Right renal cortex interstitium (tissue), 3 donors: ENCODE results near the gene LRCH3. TPM values are rescaled to one million over a fixed set of nuclear protein-coding genes. Genes with fewer than 3 reads are reported as not detected.

Source experiments
- DNase-seq, 3 donors: peaks; one replicate each; pipeline ENCODE4 v3.0.0-alpha.2; 2013; ENCODE audit warnings: low read depth in 3 of 3, low spot score in 2 of 3
- polyA plus RNA-seq, 3 donors: library from polyadenylated mRNA; unstranded; fragments of 120-200 nt; gene quantifications; one replicate each; pipeline ENCODE4 v1.2.1, GENCODE V29; 2013; ENCODE audit not compliant: insufficient read length in 3 of 3

The LRCH3 gene
- polyA plus RNA-seq, 3 donors: 34.4 to 39.5 (median 36.0) TPM

DNA sequence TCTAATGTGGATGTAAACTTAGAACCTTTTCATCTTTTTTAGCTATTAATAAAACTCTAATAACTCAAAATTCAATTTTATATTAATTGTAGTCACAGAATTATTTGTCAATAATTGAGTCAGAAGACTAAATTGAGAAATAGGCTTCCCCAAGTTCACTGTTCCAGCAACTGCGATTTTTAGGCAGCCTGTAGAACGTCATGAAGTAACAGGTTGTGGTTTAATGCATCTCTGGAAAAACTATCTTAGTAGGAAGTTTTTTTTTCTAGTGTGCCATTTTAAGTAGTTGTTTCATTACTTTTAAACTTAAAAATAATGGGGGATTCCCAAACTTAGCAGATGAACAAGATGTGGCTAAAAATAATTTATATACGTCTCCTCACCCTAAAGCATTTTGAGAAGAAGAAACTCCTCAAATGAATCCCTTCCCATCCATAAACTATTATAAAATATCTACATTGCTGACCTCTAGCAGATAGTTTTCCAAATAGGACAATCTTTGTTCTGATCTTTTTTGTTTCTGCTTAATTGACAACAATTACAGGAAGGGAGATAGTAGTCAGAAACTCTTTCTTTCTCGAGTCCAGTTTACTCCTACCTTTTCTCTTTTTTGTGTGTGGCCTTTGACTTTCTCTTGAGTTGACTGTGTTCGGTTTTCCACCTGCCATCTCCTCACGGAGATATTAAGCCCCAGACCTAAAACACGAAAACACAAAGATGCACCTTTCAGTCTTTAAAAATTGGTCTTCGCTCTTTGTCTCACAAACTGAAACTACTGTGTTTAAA is 43.1 kb downstream of the LRCH3 start:
- no peak for DNase-seq

DNA sequence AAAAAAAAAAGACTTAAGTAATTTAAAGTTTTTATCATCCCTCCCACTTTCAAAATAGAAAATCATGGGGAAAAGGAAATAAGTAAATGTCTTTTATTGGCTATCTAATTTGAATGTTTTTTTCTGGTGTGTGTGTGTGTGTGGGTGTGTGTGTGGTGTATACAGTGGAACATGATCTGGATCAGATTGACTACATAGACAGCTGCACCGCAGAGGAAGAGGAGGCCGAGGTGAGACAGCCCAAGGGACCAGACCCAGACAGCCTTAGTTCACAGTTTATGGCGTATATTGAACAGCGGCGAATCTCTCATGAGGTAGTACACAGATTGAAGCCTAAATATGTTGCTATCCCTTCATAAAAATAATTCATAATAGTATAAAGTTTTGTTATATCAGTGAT is 44.5 kb downstream of the LRCH3 start:
- no peak for DNase-seq

DNA sequence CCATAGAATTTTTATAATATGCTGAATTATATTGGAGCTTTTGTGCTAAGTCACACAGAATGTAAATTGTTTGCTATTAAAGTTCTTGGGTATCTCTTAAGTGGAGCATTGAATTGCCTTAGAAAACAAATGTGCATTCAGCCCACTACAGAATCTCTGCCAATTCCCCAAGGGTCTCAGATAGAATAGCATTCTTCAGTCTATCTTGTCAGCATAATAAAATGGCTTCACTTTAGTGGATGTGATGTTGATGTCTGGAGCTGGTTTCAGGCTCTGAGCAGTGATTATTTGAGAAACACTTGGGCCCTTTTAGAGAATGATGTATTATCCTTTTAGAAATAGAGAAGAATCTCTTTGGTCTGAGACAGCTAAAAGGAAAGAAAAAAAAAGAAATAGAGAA is 45.2 kb downstream of the LRCH3 start:
- DNase-seq: no peak

DNA sequence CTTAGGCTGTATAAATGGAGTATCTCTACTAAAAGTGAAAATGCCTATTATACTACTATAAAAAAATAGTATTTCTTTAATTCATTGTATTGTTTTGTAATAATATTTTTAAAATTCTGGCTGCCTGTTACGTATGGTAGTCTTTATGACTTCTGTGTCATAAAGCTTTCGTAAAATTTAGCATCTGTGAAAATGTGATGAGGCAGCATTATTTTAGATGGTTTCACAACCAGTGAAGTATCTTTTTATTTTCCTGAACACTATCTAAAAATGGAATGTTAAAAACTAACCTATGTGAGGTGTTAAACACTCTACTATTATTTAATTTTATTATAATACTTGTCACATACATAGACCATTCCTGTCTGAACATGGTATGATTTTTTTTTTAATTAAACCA is 46.2 kb downstream of the LRCH3 start:
- no peak for DNase-seq

DNA sequence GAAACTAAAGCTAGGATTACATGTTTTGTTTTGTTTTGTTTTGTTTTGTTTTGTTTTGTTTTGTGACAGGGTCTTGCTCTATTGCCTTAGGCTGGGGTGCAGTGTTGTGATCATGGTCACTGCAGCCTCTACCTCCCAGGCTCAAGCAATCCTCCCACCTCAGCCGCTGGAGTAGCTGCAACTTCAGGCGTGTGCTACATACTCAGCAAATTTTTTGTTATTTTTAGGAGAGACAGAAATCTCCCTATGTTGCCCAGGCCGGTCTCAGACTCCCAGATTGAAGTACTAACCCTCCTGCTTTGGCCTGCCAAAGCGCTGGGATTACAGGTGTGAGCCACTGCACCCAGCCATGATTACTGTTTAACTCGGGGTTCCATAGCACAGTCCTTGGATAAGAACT is 50.7 kb downstream of the LRCH3 start:
- DNase-seq: no peak

DNA sequence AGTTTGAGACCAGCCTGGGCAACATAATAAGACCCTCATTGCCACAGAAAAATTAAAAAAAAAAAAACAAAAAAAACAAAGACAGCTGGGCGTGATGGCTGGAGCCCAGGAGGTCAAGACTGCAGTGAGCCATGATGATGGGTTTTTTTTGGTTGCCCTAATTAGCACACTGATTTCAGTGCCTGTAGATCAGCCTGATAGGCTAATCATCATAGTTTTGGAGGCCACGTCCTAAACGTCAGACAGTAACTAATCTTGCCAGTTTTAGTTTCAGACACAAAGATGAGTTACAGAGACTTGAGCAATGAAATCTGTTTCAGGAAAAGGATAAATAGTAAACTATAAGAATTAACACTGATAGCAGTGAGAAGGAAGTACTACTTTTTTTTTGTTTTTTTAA is 55.4 kb downstream of the LRCH3 start:
- DNase-seq: no peak

DNA sequence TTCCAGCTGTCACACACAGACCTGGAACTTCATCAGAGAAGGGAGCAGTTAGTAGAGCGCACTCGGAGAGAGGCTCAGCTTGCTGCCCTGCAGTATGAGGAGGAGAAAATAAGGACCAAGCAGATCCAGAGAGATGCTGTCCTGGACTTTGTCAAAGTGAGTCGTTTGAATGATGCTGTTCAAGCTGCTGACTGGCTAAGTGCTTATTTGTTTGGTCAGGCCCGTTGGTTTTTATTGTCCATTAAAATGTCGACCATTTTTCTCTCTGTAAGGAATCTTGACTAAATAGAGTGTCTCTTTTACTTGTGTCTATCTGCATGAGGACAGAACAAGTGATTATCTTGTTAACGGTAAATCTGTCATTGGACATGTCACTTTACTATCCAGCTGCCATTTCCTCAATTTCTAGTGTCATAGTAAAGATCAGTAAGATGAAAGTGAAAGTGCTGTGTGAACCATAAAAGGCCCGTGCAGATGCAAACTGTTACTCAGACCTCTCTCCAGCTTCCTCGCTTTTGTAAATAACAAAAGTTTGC is 56.9 kb downstream of the LRCH3 start:
- no peak for DNase-seq

DNA sequence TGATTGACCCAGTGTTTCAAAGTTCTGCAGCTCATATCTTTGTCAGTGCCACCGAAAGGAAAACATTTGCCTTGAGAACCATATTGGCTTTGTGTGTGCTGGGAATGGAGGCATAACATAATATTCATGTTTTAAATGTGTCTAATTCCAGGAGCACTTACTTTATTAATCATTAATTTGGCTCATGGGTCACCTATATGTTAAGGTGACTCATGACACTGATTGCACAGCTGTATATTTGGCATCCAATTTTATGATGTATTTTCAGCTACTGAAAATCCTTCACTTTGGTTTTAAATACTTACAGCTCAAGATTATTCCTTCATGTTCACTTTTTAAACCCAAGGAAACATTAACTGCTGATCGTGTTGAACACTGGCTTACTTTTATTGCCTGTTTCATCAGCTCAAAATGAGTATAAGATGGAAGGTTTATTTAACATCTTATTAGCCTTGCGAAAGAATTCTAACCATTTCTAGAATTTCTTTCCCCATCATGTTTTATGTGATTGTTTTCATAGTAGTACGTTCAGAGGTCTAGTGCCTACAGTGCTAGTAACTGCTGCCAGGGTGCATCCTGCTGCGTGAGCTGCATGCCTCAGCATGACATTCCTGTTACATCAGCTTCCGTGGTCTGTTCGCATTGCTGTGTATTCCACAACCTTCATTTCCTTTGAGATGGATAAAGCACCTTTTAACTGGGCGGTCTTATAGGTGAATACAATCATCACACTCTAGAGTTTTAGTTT is 63.7 kb downstream of the LRCH3 start:
- DNase-seq: no peak

DNA sequence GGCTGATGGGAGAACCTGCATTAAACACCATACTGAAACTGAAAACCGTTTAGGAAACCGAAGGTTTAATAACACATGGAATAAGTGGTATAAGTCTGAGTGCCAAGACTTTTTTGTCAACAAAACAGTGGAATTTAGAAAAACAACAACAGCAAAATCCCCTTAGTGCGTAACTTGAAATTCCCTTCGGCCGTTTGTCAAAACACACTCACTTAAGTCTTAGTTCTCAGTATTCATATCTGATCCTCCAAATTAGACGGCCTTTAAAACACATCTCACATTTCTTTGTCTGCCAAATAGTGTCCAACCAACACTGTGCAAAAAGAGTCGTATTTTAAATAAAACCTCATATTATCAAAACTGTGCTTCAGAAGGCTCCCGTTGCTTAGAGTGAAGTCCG is 64.5 kb downstream of the LRCH3 start:
- no peak for DNase-seq

DNA sequence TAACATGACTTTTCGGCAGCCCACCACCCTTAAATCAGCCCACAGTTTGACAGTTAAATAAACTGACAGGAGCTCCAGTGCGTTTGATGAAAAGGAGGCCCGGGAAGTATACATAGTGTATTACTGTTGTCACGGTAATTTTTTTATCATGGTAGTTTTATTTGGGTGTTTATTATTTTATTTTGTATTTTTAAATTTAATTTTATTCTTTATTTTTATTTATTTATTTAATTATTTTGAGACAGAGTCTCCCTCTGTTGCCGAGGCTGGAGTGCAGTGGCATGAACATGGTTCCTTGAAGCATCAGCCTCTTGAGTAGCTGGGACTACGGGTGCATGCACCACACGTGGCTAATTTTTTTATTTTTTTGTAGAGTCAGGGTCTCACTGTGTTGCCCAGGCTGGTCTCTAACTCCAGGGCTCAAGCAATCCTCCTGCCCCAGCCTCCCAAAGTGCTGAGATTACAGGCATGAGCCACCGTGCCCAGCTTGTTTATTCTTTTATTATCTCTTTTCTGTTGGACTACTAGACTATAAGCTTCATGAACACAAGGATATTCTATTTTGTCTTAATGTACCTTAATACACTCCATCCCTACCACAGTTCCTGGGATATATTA is 65.3 kb downstream of the LRCH3 start:
- DNase-seq: no peak

DNA sequence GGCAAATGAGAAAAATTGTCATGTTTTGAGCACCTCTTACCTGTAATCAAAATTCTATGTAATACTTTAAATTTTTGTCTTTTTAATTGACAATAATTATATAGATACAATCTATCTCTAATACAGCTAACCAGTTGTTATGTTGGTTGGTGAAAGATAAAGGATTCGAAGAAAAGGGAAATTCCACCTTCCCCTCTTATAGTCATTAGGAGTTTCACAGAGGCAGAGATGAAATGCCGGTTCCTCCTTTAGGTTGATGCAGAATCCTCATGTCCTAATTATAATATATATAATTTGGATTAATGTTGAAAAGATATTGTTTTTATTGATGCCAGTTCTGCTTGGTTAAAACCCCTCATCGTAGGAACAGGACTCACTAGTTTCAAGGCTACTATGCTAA is 67.1 kb downstream of the LRCH3 start:
- DNase-seq: no peak

DNA sequence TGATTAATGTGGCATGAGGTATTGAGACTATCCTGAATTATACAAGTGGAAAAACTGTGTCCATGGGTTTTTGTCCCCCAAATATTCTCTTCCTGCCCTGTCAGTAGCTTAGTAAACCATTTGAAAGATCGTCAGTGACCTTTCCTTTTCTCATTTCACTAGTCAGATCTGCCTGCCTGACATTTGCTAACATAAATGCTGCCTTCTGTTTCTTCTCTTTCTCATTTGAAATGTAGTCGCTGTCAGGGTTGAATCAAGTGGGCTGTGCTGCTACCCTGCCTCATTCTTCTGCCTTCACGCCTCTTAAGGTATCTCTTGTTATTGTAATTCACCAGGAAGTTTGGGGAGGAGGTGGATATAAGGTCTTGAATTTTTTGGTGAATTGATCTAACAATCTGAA is 67.5 kb downstream of the LRCH3 start:
- no peak for DNase-seq

DNA sequence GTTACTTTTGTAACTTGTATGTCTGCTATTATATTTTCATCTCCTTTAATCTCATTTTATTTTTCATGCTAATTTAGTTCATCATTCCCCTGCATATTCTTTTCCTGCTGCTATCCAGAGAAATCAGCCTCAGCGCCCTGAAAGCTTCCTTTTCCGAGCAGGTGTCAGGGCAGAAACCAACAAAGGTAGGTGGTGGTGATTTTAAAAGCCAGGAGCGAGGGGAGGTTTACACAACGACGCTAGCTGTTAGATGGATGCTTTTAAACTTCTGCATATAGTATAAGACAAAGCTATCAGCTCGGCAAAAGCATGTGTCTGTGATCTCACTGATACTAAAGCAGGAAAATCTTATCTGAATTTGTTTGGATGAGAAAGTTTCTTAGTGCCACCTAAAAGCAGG is 75.0 kb downstream of the LRCH3 start:
- DNase-seq: no peak

DNA sequence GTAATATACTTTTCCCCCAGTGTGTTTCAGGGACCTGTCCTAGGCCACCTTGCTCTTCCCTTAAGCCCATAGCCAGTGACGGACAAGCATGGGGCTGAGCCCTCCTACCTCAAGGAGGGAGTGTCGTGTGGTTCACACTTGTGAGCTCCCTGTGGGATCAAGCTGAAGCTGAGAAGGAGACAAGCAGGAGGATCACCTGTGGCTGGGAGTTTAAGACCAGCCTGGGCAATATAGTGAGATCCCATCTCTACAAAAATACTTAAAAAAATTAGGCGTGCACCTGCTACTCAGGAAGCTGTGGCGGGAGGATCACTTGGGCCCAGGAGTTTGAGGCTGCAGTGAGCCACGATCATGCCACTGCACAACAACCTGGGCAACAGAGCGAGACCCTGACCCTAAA is 82.3 kb downstream of the LRCH3 start:
- no peak for DNase-seq

DNA sequence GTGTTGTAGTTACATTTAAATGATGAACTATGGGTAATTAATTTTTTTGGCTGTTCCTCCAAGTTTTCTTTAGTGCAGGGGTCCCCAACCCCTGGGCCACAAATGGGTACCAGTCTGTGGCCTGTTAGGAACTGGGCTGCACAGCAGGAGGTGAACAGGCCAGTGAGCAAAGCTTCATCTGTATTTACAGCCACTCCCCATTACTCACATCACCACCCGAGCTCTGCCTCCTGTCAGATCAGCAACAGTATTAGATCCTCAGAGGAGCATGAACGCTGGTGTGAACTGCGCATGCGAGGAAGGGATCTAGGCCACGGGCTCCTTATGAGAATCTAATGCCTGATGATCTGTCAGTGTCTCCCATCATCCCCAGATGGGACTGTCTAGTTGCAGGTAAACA is 83.0 kb downstream of the LRCH3 start:
- DNase-seq: no peak

DNA sequence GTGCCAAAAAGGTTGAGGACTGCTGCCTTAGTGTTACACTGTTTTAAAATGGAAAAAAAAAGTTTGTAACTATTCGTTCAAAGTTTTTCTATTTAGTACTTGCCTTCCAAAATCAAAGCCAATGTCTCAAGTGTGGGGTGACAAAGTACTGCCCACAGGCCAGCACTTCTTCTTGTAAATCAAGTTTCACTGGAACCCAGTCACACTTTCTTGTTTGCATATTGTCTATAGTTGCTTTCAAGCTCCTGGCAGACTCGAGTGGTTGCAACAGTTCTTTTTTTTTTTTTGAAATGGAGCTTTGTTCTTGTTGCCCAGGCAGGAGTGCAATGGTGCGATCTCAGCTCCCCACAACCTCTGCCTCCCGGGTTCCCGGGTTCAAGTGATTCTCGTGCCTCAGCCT is 83.6 kb downstream of the LRCH3 start:
- DNase-seq: no peak

DNA sequence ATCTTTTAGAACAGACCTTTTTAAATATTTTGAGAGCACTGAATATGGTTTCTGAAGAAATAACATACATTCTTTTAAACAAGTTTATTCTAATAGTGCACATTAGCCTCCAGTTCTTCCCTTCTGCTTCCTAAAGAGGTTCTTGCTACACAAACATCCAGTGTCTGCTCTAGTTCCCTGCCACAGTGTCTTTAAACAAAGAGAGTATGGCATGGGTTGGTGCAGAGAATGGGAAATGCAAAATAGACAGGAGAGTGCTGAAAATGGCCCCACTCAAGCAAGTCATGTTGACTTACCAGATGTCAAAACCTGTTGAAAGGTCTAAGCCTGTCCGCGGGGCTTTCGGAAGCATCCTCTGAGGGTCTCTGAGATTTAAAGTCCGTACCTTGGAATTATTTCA is 86.8 kb downstream of the LRCH3 start:
- DNase-seq: no peak

DNA sequence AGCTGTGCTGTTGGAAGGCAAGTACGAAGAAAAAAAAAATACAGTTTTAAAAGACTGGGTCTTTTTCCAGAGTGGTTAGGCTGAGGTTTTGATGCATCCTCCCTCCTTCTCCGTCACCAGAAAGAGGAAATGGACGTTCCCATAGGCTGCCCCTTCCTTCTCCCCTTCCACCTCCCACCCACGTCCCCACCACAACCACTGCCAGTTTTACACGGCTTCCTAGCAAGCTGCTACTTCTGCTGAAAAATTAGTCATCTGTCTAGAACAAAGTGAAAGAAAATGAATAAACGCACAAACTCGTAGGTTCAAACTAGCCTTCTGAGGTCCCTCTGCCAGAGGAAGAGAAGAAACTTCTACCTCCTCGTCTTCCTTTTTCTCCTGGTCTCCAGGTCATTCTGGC is 87.4 kb downstream of the LRCH3 start:
- no peak for DNase-seq

DNA sequence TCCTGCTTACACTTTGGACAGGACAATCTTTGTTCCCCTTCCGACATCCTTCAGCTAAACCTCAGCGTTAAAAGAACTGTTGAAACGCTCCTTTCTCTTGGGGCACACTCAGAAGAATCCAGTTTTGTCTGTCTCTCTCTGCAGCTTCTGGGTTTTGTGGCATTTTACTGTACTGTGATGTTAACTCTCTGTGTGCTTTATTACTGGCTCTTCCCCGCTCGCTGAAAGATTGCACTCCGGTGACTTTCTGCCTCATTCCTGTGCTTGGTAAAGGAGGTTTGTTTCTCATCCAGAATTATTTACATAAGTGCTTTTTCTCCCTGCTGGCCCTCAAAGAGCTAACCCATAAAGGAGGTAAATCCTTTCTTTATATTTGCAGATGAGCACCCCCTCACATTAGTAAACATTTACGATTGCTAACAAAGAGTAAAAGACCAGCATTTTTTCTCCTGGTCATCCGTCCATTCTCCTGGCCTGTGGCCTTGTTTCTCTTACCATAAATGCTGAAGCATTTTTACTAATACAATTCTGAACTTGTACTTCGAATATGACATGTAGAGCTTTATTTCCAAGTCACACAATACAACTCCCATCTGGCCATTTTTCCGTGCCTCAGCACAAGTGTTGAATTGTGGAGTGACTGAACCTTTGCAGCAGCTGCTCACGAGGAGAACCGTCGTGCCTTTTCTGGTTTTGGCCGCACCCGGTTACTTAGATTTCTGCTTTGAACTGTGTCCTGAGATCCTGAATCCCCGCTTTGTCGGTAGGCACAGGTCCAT is 89.6 kb downstream of the LRCH3 start:
- no peak for DNase-seq

DNA sequence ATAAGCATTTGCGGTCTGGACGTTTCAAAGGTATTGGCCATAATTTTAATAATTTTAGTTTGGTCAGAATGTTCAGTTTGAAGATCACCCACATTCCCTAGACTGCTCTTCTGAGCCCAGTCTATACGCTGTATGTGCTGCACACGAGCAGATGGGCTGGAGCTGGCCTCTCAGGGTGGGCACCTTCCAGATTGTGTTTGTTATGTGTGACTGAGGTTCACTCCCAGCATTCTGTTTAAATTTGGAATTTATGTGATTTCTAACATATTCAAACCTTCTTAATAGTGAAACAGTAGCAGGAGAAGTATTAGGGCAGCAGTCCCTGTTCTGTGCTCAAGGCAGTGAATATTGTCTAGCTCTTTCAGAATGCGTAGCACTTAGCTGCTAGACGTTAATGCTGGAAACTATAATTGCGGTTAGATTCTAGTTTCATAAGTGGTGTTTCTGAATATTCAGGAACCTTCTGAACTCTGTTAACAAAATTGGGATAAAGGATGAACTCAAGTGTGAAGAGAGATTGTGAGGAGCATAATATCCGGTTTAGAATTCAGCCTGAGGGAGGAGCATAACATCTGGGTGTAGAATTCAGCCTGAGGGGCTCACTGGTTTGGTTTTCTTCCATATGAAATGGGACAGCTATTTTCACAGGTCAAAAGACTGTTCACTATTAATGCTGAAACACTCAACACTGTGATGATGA is 90.4 kb downstream of the LRCH3 start:
- DNase-seq: no peak
